GM19023 (cell line): ENCODE results near the gene CCDC97.
A peak's percentile ranks its signal among the peaks of the same experiment; 100 is the strongest.

Experiments
- ATAC-seq: cut with Tn5 transposase; IDR thresholded peaks from one replicate; pipeline ENCODE4 v1.9.1; 2021; ENCODE audit warnings: mild to moderate bottlenecking, moderate library complexity; ENCODE audit not compliant: unreplicated experiment

CCDC97 gene

DNA sequence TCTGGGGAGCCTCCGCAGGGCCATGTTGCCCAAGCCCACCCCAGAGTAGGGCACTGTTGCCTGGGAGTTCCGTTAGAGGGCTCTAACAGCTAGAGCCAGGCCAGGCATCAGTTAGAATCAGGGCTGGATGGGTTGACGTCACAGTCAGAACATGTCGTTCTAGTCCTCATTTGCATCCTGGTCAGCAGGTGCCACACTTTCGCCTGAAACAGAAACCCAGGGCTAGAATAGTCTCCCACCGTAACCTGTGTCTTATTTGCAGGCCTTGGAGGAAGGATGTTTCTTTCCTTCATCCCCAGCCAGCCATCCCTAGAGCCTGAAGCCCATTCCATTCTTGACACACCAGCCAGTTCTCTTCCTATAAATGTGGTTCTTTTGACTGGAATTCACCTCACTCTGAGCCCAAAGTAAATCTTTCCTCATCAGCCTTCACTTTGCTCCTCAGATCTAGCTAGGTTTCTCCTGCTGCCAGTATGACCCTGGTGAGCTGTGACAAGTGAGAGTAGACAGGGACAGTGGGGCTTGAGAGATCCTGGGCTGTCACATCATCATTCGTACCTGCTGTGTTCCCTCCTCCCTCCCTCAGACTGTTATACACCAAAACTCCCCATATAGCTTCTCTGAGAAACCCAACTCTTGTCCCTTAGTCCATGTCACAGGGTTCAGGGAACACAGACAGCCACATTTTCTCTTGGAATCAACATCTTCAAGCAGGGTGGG lies 12.2 kb upstream of the CCDC97 start:
- ATAC-seq = peak; percentile 85

DNA sequence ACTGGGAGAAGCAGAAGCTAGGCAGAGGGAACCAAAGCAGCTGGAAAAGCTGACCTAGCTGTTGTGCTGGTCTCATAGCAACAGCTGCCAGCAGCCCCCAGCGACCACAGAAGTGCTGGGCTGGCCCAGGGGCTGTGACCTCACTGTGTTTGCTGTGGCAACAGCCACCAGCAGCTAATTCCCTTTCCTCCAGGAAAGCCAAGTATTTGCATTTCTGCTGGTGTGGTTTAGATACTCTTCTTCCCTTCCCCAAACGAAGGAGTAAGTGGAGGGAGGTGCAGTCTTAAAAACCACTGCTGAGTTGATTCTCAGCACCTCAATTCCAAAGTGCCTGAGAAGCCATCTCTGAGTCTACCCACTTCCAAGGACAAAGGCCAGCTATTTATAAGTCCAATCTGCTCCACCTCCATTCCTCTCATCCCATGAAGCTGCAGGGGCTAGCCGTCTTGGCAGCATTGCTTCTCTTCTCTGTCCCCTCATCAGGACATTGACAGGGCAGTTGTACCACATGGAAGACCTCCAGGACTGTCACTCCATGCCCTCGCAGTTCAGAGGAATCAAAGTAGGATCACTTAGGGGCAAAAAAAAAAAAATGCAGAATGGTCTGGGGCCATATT lies 11.5 kb upstream of the CCDC97 start:
- ATAC-seq = no peak

DNA sequence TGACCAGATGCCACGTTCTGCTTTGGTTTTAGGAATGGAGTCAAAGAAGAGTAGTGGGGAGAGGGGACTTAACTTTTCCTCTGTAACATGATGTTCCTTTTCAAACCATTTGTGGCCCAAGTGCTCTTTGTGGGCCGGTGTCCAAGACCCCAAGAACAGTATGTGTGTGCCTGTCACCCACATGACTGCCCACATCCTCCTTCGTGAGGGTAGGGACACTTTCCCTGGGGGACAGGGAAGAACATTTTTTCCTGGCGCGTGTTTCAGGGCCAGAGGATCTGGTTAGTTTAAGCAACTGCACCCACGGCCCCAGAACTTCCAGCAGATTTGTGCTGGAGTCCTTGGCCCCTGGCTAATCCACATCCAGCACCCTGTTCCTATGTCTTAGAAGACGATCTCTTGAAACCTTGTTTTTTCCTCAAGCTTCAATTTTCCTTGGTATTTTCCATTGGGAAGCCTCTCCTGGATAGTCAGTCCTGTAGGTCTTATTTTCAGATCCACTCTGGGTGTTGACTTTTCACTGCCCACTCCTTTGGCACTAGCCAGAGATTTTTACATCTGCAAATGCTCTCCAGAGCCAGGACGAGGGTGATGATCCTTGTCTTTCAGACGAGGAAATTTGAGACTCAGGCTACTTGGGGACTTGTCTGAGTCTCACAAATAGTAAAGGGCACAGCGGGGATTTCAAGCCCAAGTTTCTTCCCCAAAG lies 10.8 kb upstream of the CCDC97 start:
- no peak for ATAC-seq

DNA sequence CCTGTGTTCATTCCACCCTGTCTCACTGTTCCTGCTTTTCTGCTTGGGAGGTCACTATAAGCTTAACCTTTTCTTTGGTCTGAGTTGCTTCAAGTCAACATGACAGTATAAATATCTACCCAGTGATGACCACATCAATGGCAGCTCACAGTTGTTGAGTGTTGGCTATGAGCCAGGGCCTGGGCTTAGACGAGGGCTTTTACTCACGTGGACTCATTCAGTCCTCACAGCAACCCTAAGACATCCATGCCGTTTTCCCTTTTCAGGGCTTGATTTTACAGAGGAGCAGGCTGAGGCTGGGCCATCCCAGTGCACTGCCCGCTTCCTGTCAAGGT lies 10.2 kb upstream of the CCDC97 start:
- ATAC-seq = no peak

DNA sequence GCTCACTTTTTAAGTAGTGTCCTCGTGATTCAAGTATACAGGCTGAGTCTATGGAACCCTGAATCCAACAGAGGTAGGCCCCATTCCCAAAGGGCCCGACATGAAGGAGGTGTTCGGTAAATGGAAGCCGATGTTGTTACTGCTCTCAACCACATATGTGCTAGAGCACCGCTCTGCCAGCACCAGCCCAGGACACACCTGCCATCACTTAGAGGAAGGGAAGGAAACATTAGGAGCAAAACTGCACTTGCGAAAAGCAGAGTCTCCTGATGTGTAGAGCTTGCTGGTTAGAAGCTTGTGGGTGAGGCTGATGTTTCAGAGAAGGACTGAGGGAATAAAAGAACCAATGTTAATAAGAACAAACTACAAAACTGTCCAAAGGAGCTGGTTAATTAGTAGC lies 9.4 kb upstream of the CCDC97 start:
- ATAC-seq = no peak

DNA sequence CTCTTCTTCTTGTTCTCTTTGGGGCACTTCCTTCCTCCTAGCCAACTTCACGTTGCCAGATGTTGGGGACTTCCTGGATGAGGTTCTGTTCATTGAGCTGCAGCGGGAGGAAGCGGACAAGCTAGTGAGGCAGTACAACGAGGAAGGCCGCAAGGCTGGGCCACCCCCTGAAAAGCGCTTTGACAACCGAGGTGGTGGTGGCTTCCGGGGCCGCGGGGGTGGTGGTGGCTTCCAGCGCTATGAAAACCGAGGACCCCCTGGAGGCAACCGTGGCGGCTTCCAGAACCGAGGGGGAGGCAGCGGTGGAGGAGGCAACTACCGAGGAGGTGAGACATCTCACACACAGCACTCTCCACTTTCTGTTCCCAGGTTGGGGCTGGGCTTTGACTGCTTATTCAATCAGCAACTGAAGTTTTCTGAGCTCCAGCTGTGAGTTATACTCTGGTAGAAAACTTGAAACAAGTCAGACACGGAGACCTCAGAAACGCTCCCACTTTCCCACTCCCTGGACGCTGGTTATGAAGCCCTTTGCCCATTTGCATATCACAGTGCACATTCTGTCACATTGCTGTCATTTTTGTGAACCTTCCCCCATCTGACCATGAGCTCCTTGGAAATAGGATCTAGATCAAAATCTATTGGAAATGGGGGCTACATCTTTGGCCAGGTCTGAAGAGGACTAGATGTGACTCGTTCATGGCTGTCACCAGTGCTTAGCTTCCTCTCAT lies 7.2 kb upstream of the CCDC97 start:
- ATAC-seq = no peak

DNA sequence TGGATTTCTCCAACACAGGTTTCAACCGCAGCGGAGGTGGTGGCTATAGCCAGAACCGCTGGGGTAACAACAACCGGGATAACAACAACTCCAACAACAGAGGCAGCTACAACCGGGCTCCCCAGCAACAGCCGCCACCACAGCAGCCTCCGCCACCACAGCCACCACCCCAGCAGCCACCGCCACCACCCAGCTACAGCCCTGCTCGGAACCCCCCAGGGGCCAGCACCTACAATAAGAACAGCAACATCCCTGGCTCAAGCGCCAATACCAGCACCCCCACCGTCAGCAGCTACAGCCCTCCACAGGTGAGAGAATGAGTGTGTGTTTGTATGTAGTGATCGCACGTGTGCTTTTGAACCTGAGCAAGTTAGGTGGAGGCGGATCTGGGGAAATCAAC lies 6.0 kb upstream of the CCDC97 start:
- no peak for ATAC-seq

DNA sequence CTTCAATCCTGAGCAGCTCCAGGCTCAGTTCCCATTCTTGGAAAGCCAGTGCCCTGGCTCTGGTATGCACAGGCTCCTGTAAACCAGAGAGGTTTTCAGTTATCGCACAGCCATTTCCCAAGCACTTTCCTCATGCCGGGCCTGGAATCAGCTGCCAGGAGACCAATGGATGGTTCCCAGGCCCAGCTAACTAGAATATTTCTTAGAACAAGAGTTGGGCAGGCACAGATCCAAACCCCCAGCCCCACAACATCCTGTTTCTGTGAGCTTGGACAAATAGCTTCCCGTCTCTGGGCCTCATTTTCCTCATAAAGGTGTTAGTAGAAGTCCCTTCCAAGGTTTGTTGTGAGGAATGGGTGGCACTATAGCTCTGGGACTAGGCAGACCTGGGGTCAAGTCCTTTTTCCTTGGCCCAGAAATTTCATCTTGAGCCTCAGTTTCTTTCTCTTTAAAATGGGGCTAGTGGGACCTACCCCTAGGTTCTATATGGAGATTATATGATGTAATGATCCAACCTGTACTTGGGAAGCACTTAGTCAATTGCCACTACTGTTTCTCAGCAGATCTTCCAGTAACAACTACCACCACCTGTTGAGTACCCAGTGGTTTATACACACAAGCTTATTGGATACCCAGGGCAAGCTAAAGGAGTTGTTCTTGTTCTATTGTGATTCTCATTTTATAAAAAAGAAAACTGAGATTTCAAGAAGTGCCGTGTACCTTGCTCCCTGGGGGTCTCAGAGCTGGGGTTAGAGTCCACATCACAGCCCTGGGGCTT lies 5.1 kb upstream of the CCDC97 start:
- ATAC-seq = no peak

DNA sequence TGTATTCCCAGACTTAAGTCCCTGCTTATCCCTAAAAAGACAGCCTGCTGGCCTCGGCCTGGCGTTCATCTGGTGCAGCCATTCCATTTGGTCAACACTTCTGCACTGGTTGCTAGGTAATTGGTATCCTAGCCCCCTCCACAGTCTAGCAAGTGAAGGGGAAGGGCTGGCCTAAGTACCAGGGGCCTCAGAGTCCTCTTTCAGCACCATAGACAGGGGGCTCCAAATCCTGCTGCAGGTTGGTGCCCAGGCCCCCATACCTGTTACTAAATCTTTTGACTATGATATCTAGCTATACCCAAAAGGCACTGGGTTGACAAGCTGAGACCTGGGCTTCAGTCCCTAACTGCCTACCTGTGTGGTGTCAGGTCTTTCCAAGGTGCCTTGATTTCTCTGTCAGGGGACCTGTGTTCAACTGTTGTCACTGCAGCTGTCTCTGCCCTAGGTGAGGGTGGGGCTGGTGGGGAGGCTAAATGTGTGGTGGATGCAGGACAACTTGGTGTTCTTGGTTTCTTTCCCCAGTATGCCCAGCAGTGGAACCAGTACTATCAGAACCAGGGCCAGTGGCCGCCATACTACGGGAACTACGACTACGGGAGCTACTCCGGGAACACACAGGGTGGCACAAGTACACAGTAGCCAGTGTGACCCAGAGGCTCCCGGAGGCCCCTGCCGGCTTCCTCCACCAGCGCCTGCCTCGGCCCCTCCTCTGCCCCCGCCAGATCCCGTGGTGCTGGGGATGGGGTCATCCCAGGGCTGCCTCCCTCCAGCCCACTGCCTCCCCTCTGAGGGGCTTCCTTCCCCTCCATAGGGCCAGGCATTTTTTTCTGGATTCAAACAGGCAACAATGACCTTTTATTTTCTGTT lies 3.8 kb upstream of the CCDC97 start:
- ATAC-seq = no peak

DNA sequence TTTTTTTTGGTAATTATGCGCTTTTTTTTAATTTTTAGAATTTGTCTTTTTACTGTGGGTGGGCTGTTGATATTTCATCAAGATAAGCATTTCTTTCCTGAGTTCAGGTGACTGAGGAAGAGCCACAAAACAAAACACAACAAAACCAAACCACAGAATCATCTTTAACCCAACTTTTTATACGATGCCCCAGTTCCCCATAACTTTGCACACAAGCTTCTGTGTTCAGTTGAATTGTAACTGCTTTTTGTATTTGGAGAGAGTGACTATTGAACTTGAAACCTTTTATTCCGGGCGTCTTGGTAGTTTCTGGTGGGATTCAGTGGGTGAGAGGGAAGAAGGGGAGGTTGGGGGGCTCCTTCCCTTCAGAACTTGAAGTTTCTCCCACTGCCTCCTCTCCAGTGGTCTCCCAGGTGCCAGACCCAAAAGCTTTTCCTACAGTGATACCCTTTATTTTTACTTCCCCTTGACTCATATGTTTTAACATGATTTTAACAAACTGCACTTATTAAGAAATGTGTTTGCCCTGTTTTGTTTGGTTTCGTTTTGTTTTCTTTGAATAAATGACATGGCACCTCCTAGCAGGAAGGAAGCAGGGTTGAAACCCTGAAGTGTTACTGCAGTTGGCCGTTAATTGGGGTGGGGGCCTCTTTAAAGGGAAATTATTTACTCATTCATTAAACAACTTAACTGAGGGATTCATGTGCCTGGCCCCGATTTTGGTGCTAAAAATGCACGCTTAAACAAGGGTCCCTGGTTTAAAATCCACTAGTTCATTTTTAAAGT lies 2.7 kb upstream of the CCDC97 start:
- ATAC-seq = no peak

DNA sequence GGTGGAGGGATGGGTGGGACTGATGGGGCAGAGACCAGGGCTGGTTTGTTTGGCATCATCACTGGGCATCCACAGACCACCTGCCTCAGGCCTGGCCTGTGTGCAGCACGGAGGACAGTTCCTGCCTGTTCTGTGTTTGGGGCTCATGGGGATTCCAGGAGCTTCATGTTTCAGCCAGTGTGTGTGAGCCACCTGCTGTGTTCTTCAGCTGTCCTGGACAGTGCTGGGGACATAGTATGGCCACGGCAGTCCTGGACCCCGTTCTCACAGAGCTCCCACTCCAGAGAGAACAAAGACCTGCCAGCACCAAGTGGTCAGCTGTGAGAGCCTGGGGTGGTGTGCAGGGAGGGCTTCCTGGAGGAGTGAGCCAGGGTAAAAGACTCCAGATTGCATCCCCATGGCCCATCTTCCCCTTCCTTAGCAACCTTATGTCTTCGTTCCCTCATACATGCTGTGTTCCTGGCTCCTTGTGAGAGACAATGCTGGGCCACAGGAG lies 2.0 kb upstream of the CCDC97 start:
- no peak for ATAC-seq

DNA sequence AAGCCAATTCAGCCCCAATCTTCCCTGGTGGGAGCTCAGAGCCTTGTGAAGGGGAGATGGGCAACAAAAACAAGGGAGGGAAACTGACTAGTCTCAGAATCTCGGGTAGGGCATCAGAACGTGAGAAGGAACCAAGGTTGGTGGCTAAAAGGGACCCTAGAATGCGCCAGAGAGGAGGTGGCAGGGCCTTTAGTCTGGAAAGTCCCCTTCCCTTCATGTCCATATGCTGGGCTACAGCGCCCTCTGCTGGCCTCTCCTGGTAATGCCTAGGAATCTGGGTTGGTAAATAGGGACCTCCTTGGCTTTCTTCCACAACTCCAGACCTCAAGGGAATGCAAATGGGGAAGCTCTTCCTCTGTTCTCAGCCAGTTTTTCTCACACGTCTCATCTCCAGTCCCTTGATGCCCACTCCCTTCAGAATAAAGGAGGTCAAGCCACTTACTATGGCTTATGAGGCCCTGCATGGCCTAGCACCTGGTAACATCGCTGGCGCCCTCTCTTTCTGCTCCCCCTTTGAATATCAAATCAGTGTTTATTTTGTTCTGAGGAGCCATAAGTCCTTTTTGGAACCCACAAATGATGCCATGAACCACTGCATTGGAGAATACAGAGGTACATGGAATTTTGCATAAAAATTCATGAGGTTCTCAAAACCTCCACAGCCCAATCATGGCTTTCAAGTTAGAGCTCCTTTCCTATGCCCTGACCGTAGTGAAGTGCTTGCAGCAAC lies 1.4 kb upstream of the CCDC97 start:
- ATAC-seq = no peak

DNA sequence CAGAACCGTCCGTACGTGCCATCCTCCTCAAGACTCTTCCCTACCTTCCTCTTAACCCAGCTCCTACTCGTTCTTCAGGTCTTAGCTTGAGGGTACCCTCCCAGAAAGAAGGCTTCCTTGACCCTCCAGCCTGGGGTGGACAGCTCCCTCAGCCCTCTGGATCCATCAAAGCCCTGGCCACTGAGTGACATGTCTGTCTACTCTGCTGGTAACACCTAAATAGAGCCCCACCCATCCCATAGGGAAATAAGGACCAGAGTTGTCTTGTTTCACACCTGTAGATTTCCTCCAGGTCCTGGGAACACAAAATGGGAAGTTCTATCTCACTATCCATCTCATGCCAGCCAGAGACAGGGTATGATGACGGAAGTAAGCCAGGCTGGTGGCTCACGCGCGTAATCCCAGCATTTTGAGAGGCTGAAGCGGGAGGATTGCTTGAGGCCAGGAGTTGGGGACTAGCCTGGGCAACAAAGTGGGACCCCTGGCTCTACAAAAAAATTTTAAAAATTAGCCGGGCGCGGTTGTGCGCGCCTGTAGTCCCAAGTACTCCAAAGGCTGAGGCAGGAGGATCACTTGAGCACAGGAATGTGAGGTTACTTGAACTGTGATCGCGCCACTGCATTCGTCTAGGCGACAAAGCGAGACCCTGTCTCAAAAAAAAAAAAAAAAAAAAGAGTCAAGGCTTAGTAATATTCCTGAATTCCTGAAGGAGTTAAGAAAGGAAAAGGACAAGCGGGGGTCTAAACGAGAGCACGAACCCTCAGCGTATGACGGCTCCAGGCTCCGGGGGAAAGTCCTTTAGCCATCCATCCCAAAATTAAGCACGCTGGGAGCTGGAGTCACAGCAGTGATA lies 566 bp upstream of the CCDC97 start:
- no peak for ATAC-seq

DNA sequence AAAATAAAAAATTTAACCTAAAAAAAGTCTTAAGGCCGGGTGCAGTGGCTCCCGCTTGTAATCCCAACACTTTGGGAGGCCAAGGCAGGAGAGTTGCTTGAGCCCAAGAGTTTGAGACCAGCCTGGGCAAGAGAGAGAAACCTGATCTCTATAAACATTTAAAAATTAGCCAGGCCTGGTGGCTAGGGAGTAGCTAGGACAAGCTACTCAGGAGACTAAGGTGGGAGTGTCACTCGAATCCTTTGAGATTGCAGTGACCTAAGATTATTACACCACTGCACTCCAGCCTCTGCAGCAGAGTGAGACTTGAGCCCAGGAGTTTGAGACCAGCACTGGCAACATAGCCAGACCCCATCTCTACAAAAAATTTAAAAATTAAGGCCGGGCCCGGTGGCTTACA lies 1.1 kb downstream of the CCDC97 start:
- no peak for ATAC-seq

DNA sequence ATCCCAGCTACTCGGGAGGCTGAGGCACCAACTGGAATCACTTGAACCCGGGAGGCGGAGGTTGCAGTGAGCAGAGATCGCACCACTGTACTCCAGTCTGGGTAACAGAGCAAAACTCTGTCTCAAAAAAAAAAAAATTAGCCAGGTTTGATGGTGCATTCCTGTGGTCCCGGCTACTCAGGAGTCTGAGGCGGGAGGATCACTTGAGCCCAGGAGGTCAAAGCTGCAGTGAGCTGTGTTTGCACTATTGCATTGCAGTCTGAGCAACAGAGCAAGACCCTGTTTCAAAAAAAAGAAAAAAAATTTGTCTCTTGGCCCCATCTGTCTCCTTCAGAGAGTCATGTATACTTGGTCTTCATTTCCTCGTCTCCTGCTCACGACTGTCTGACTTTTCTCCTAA lies 1.6 kb downstream of the CCDC97 start:
- ATAC-seq = no peak

DNA sequence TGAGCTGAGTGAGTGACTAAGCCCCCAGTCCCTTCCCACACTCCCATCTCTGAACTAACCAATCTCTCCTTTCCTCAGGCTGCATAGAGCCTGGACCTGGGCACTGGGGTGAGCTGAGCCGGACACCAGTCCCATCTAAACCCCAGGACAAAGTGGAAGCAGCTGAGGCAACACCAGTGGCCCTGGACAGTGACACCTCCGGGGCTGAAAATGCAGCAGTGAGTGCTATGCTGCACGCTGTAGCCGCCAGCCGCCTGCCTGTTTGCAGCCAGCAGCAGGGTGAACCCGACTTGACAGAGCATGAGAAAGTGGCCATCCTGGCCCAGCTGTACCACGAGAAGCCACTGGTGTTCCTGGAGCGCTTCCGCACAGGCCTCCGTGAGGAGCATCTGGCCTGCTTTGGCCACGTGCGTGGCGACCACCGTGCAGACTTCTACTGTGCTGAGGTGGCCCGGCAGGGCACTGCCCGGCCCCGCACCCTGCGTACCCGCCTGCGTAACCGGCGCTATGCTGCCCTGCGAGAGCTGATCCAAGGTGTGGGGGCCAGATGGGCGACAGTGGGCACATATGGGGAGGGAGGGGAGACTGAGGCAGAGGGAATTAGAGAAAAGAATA lies 6.4 kb downstream of the CCDC97 start:
- ATAC-seq = no peak
